Mesenchymal stem cell (in vitro differentiated cells and primary cell): ENCODE data around the gene ZNF763. TPM values are rescaled to one million over a fixed set of nuclear protein-coding genes. Genes with fewer than 3 reads are reported as not detected.
A peak's percentile ranks its signal among the peaks of the same experiment; 100 is the strongest.

Source experiments
- DNase-seq: peaks from one replicate; pipeline ENCODE4 v3.0.0-alpha.2; 2013
- H2AFZ ChIP-seq: one replicate; pipeline ENCODE4 v1.6.1; 2013; ENCODE audit warnings: low read depth, mild to moderate bottlenecking, control low read depth, inconsistent platforms, low read length, moderate library complexity
- H2AK5ac ChIP-seq: 2 replicates; pipeline ENCODE4 v1.6.1; 2013; ENCODE audit warnings: low read length, moderate library complexity, mild to moderate bottlenecking, inconsistent platforms; ENCODE audit not compliant: severe bottlenecking
- H2BK120ac ChIP-seq: one replicate; pipeline ENCODE4 v1.6.1; 2013; ENCODE audit warnings: low read depth, mild to moderate bottlenecking, inconsistent platforms, low read length, moderate library complexity
- H2BK12ac ChIP-seq, 2 experiments: one replicate each; pipeline ENCODE4 v1.6.1; 2013; ENCODE audit warnings: inconsistent platforms in 2 of 2, low read length in 2 of 2, mild to moderate bottlenecking in 2 of 2, moderate library complexity in 2 of 2, control low read depth in 1 of 2
- H2BK15ac ChIP-seq: one replicate; pipeline ENCODE4 v1.6.1; 2013; ENCODE audit warnings: mild to moderate bottlenecking, low read depth, inconsistent platforms; ENCODE audit not compliant: poor library complexity, severe bottlenecking
- H2BK5ac ChIP-seq: 2 replicates; pipeline ENCODE4 v1.6.1; 2013; ENCODE audit warnings: low read depth, mild to moderate bottlenecking, low read length, control low read depth, inconsistent platforms; ENCODE audit not compliant: poor library complexity, severe bottlenecking
- H3K14ac ChIP-seq, 2 experiments: one replicate each; pipeline ENCODE4 v1.6.1; 2013; ENCODE audit warnings: inconsistent platforms in 2 of 2, low read length in 2 of 2, control low read depth in 1 of 2, mild to moderate bottlenecking in 1 of 2, moderate library complexity in 1 of 2
- H3K18ac ChIP-seq, 2 experiments: one replicate each; pipeline ENCODE4 v1.6.1; 2013; ENCODE audit warnings: inconsistent platforms in 2 of 2, low read length in 2 of 2, control low read depth in 1 of 2, low read depth in 1 of 2, mild to moderate bottlenecking in 1 of 2
- H3K23ac ChIP-seq, 2 experiments: one replicate each; pipeline ENCODE4 v1.6.1; 2013; ENCODE audit warnings: inconsistent platforms in 2 of 2, low read length in 2 of 2, mild to moderate bottlenecking in 2 of 2, moderate library complexity in 2 of 2, control low read depth in 1 of 2
- H3K27ac ChIP-seq: 2 replicates; pipeline ENCODE4 v1.5.1; 2013; ENCODE audit warnings: mild to moderate bottlenecking, moderate library complexity, low read length, control low read depth, inconsistent platforms; ENCODE audit not compliant: poor library complexity, severe bottlenecking
- H3K27me3 ChIP-seq, 2 experiments: 2 replicates each; pipeline versions ENCODE4 v1.6.1 to v1.7.0; 2013; ENCODE audit warnings: low read length in 2 of 2, mild to moderate bottlenecking in 2 of 2, moderate library complexity in 2 of 2, control low read depth in 1 of 2, inconsistent platforms in 1 of 2; ENCODE audit not compliant: control insufficient read depth in 1 of 2, insufficient read depth in 1 of 2
- H3K36me3 ChIP-seq, 2 experiments: 2 replicates each; pipeline versions ENCODE4 v1.6.1 to v1.7.0; 2013; ENCODE audit warnings: low read length in 2 of 2, control low read depth in 1 of 2, inconsistent platforms in 1 of 2, low read depth in 1 of 2, mild to moderate bottlenecking in 1 of 2; ENCODE audit not compliant: insufficient read depth in 2 of 2, control insufficient read depth in 1 of 2
- H3K4ac ChIP-seq, 2 experiments: one replicate each; pipeline ENCODE4 v1.6.1; 2013; ENCODE audit warnings: inconsistent platforms in 2 of 2, low read length in 2 of 2, mild to moderate bottlenecking in 2 of 2, moderate library complexity in 2 of 2, control low read depth in 1 of 2, low read depth in 1 of 2
- H3K4me1 ChIP-seq: 2 replicates; pipeline ENCODE4 v1.6.1; 2013; ENCODE audit warnings: low read depth, low read length, control low read depth; ENCODE audit not compliant: control insufficient read depth, insufficient read depth
- H3K4me2 ChIP-seq: 2 replicates; pipeline ENCODE4 v1.6.1; 2013; ENCODE audit warnings: low read length, mild to moderate bottlenecking, inconsistent platforms; ENCODE audit not compliant: poor library complexity, severe bottlenecking
- H3K4me3 ChIP-seq, 2 experiments: 2 replicates each; pipeline versions ENCODE4 v1.5.1 to v1.7.0; 2013; ENCODE audit warnings: low read length in 2 of 2, mild to moderate bottlenecking in 2 of 2, control low read depth in 1 of 2, low read depth in 1 of 2; ENCODE audit not compliant: insufficient read depth in 1 of 2
- H3K79me1 ChIP-seq: replicated peaks from 2 replicates; pipeline ENCODE4 v1.6.1; 2013; ENCODE audit warnings: mild to moderate bottlenecking, control low read depth, low read length, inconsistent platforms; ENCODE audit not compliant: poor library complexity, severe bottlenecking
- H3K9ac ChIP-seq: 2 replicates; pipeline ENCODE4 v1.7.0; 2013; ENCODE audit warnings: mild to moderate bottlenecking, low read length, moderate library complexity
- H3K9me3 ChIP-seq: 2 replicates; pipeline ENCODE4 v1.7.0; 2013; ENCODE audit warnings: mild to moderate bottlenecking, low read length; ENCODE audit not compliant: control insufficient read depth
- H4K8ac ChIP-seq: one replicate; pipeline ENCODE4 v1.6.1; 2013; ENCODE audit warnings: inconsistent platforms, mild to moderate bottlenecking, low read length, moderate library complexity
- H4K91ac ChIP-seq: one replicate; pipeline ENCODE4 v1.6.1; 2013; ENCODE audit warnings: mild to moderate bottlenecking, low read length, inconsistent platforms
- WGBS: methylation state at CpG from one replicate; pipeline ENCODE4 v1.1.7; 2013; ENCODE audit warnings: mixed read lengths; 5-methylcytosine and 5-hydroxymethylcytosine counted together
- polyA plus RNA-seq, 2 experiments: library from polyadenylated mRNA; stranded (reverse); fragments of 200-250 nt; gene quantifications; one replicate each; pipeline ENCODE4 v1.2.3, GENCODE V29; 2013

ZNF763 gene
- polyA plus RNA-seq (2013, experiment 1 of 2) = 0.91 TPM
- 1.0 TPM for polyA plus RNA-seq (2013, experiment 2 of 2)

DNA sequence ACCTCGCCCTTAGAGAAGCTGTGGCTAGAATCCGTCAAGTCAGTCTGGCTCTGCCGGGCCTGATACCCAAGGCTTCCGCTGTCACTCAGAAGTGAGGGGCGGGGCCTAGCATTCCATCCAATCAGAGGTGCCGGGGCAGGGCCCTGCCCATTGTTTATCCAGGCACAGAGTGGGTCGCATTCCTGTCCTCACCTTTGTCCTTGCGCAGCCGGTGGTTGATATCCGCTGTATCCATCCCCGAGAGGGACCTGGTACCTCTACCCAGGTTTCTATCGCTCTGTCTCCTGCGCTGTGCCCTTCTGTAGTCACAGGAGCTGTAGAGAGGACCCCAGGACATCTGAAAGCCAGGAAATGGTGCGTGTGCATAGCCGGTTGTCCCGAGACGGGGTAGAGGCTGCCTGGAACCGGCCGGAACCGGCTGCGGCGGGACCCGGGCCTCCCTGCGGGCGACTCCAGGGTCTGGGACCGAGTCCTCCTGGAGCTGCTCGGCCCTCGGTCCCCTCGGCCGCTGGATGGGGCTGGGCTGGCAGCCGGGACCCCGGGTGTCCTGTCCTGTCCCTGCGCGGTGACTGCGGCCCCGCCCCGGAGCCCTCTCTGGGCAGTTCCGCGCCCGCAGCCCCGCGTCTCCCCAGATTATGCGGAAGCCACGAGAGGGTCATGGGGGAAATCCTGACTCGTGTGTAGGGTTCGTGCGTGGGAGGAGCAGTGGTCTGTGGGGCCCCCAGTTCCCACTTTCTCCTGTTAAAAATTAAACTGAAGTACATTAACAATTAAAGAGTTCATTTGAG lies at the start of gene ZNF763:
Gene ZNF763, plus strand, starts transcription at position 183 of the 788 bp plus-strand sequence. Its CDS starts 169 bp downstream, at position 352.
- H3K4ac ChIP-seq = peak within 1 kb of the TSS; percentile 59 to 76
- H3K4me2 ChIP-seq = peak within 1 kb of the TSS; percentile 78
- H3K79me1 ChIP-seq = no peaks in the 10 kb centered on the region
- H3K27ac ChIP-seq = peak within 1 kb of the TSS; percentile 91
- peak within 1 kb of the TSS; percentile 91 for H4K8ac ChIP-seq
- H3K9me3 ChIP-seq = peaks cover 3% of the 10 kb centered on the region
- H3K36me3 ChIP-seq = peaks cover 2 to 11% of the 10 kb centered on the region in 2 experiments
- peak within 1 kb of the TSS; percentile 67 for H2BK5ac ChIP-seq
- no peak within 1 kb of the TSS for H2BK120ac ChIP-seq
- peak within 1 kb of the TSS; percentile 96 for H2BK15ac ChIP-seq
- H2AFZ ChIP-seq = peak within 1 kb of the TSS; percentile 87
- peak within 1 kb of the TSS; percentile 67 to 89 for H3K4me3 ChIP-seq
- H3K4me1 ChIP-seq = peaks cover 3% of the 10 kb centered on the region
- H3K14ac ChIP-seq = no peak within 1 kb of the TSS
- no peak within 1 kb of the TSS for H2AK5ac ChIP-seq
- H2BK12ac ChIP-seq = peak within 1 kb of the TSS; percentile 2 to 15
- peak within 1 kb of the TSS; percentile 56 for H4K91ac ChIP-seq
- H3K9ac ChIP-seq = peak within 1 kb of the TSS; percentile 95
- DNase-seq = peak; percentile 91
- H3K27me3 ChIP-seq = no peaks in the 10 kb centered on the region
- peak within 1 kb of the TSS; percentile 54 to 88 for H3K18ac ChIP-seq
- 1% methylated on average over 32 of the region's 47 CpGs for WGBS
- peak within 1 kb of the TSS in 1 of 2 experiments; percentile 35 for H3K23ac ChIP-seq

DNA sequence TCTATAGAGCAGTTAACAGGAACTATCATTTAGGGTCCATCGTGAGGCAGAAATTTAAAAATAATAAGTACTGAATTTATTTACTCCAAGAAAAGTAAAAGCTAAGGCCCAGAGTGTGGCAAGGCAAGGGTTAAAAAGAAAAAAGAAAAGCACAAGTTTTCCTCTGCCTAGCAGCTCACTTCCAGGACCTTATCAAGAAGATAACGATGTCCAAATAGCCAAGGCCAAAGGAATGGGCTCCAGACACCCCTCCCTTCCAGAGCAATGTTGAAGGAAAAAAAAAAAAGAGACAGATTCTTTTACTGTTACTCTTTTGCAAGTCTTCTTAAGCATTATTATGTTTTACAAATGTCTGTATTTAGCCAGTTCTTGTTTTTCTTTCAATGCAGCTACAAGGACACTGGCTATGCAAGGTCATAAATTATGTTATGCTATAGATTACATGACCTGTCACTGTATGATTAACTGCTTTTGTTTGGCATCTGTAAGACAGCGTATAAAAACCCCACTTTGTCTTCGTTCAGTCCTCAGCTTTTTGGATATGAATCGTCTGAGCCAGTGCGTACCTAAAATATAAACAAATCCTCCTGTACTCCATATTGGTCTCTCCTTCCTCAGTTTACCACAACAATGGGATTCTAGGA lies 42.9 kb upstream of the ZNF763 start:
- no peak overlapping the region for H3K4ac ChIP-seq
- no peak overlapping the region for H2BK15ac ChIP-seq
- peaks cover 5% of the 10 kb centered on the region for H3K4me1 ChIP-seq
- no peak overlapping the region for H4K8ac ChIP-seq
- DNase-seq = no peak
- H3K14ac ChIP-seq = no peak overlapping the region
- H2AK5ac ChIP-seq = no peak overlapping the region
- no peaks in the 10 kb centered on the region for H3K9me3 ChIP-seq
- peaks cover 4% of the 10 kb centered on the region for H3K79me1 ChIP-seq
- H3K9ac ChIP-seq = no peak overlapping the region
- H2AFZ ChIP-seq = no peak overlapping the region
- H3K27ac ChIP-seq = no peak overlapping the region
- H2BK12ac ChIP-seq = no peak overlapping the region
- no peak overlapping the region for H3K4me3 ChIP-seq
- no peak overlapping the region for H2BK5ac ChIP-seq
- no peaks in the 10 kb centered on the region for H3K27me3 ChIP-seq
- no peak overlapping the region for H3K18ac ChIP-seq
- H3K23ac ChIP-seq = no peak overlapping the region
- H3K4me2 ChIP-seq = no peak overlapping the region
- 79% methylated on average over 2 of the region's 6 CpGs for WGBS
- H2BK120ac ChIP-seq = no peak overlapping the region
- no peak overlapping the region for H4K91ac ChIP-seq
- H3K36me3 ChIP-seq = peaks cover 0 to 5% of the 10 kb centered on the region in 2 experiments

DNA sequence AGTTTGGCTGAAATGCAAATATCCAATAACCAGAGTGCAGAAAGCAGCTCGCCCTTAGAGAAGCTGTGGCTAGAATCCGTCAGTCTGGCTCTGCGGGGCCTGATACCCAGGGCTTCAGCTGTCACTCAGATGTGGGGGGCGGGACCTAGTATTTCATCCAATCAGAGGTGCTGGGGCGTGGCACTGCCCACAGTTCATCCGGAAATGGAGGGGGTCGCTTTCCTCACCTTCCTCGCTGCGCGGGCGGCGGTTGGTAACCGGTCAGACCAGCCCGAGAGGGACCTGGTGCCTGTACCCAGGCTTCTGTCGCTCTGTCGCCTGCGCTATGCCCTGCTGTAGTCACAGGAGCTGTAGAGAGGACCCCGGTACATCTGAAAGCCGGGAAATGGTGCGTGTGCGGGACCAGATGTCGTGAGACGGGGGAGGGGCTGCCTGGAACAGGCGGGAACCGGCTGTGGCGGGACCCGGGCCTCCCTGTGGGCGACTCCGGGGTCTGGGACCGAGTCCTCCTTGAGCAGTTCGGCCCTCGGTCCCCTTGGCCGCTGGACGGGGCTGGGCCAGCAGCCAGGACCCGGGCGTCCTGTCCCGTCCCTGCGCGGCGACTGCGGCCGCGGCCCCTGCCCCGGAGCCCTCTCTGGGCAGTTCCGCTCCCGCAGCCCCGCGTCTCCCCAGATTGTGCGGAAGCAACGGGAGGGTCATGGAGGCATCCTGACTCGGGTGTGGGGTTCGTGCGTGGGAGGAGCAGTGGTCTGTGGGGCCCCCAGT lies 39.8 kb upstream of the ZNF763 start, which contains the start of gene ZNF700:
Gene ZNF700, plus strand, starts transcription at position 222 of the 765 bp plus-strand sequence. Its CDS starts 104 bp downstream, at position 326.
- Histone ChIP-seq H3K9me3 (peaks cover under 1% of the 10 kb centered on the region), H3K4me1 (peaks cover 5% of the 10 kb centered on the region), H3K27me3 (no peaks in the 10 kb centered on the region), H3K9ac (peak within 1 kb of the TSS; percentile 93), H3K27ac (peak within 1 kb of the TSS; percentile 99), H2BK120ac (peak within 1 kb of the TSS; percentile 89), H3K79me1 (peaks cover 8% of the 10 kb centered on the region), H4K8ac (peak within 1 kb of the TSS; percentile 88), H3K4ac (peak within 1 kb of the TSS; percentile 69 to 89), H4K91ac (peak within 1 kb of the TSS; percentile 83), H3K18ac (peak within 1 kb of the TSS; percentile 94 to 95), H2BK5ac (peak within 1 kb of the TSS; percentile 97), H3K36me3 (peaks cover 6 to 14% of the 10 kb centered on the region in 2 experiments), H2BK15ac (peak within 1 kb of the TSS; percentile 97), H3K23ac (peak within 1 kb of the TSS in 1 of 2 experiments; percentile 11), H2BK12ac (peak within 1 kb of the TSS in 1 of 2 experiments; percentile 78), H3K14ac (peak within 1 kb of the TSS; percentile 58 to 77), H2AFZ (peak within 1 kb of the TSS; percentile 89), H2AK5ac (no peak within 1 kb of the TSS), H3K4me2 (peak within 1 kb of the TSS; percentile 75), H3K4me3 (peak within 1 kb of the TSS; percentile 87 to 93)
- peak; percentile 93 for DNase-seq
- WGBS = under 1% methylated on average over 40 of the region's 53 CpGs
